ENCODE data around the gene DENND2A. TPM values are rescaled to one million over a fixed set of nuclear protein-coding genes. Genes with fewer than 3 reads are reported as not detected.
"Not testable (repeated sequence)": the region's sequence is repeated elsewhere in the genome, so short reads cannot be mapped to it uniquely, and the experiment has no call there.

Gene DENND2A
- total and polyA plus RNA-seq, 5 experiments from 2014 or later: 0.10 TPM; not detected in 4

DNA sequence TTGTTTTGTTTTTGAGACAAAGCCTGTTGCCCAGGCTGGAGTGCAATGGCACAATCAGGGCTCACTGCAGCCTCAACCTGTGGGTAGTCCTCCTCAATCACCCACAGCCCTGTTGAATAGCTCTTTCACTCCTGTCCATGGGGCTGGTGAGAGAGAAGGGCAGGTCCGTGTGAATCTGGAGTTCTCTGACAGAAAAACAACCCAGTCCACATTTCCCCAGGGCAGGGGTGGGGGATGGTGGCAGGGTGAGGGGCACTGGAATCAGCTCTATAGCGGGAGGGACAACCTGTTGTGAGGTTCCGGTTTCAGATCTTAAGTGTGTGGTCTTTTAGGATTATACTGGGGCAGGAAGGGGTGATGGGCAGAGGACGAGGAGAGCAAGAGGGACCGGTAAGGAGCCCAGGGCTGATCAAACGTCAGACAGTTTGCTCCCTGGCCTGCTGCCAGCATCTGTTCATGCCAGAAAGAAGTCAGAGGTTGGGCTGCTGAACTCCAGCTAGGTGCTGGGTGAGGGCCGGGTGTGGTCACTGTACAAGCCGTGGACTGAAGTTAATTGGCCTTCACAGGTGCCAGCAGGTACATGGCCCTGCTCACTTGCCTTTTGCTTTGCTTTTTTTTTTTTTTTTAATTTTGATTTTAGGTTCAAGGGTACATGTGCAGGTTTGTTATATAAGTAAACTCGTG is 128.2 kb downstream of the DENND2A start:
- Mint-ChIP-seq H3K4me3 (no peak overlapping the region), H3K27me3 (peaks cover 0 to 7% (median 2%) of the 10 kb centered on the region in 5 donors), H3K36me3 (no peaks in the 10 kb centered on the region), H3K27ac (peak overlapping the region in 2 of 10 donors; percentile 74 to 78), H3K9me3 (no peaks in the 10 kb centered on the region), H3K4me1 (peaks cover 0 to 3% (median 0%) of the 10 kb centered on the region in 4 donors)
- ATAC-seq (no peak), DNase-seq (no peak)
- POLR2A ChIA-PET: interaction anchor here (0.7 kb wide), 1 partner anchor 426 kb away, joined by 4 read pairs; no protein-coding TSS in a partner anchor

DNA sequence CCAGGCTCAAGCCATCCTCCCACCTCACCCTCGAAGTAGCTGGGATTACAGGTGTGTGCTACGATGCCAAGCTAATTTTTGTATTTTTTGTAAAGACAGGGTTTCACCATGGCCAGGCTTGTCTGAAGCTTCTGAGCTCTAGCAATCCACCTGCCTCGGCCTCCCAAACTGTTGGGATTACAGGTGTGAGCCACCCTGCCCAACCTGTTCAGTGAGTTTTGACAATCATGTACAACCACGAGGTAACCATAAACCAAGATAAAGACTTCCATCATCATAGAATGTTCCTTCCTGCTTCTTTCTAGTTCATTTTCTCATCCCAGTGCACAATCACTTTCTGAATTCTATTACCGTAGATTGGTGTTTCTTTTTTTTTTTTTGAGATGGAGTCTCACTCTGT is 130.8 kb downstream of the DENND2A start:
- Mint-ChIP-seq H3K36me3 (no peaks in the 10 kb centered on the region), H3K27ac (peak overlapping the region in 2 of 10 donors; percentile 60 to 63), H3K4me3 (no peak overlapping the region), H3K27me3 (no peaks in the 10 kb centered on the region), H3K9me3 (no peaks in the 10 kb centered on the region), H3K4me1 (peaks cover 0 to 3% (median 0%) of the 10 kb centered on the region in 4 donors)
- POLR2A ChIA-PET: no interaction called here
- DNase-seq (no peak), ATAC-seq (no peak)

DNA sequence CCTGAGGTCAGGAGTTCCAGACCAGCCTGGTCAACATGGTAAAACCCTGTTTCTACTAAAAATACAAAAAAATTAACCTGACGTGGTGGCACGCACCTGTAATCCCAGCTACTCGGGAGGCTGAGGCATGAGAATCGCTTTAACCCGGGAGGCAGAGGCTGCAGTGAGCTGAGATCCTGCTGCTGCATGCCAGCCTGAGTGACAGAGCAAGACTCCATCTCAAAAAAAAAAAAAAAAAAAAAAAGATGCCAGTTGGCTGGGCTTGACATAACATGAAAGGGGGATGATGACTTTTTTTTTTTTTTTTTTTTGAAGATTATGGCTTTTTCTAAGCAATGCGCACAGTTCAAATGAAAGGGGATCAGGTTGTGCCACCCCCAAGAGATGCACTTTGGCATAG is 133.1 kb downstream of the DENND2A start:
- H3K4me1 Mint-ChIP-seq, H3K4me3 Mint-ChIP-seq, H3K9me3 Mint-ChIP-seq, H3K36me3 Mint-ChIP-seq, H3K27ac Mint-ChIP-seq, DNase-seq, H3K27me3 Mint-ChIP-seq, ATAC-seq, POLR2A ChIA-PET: not testable (repeated sequence)

DNA sequence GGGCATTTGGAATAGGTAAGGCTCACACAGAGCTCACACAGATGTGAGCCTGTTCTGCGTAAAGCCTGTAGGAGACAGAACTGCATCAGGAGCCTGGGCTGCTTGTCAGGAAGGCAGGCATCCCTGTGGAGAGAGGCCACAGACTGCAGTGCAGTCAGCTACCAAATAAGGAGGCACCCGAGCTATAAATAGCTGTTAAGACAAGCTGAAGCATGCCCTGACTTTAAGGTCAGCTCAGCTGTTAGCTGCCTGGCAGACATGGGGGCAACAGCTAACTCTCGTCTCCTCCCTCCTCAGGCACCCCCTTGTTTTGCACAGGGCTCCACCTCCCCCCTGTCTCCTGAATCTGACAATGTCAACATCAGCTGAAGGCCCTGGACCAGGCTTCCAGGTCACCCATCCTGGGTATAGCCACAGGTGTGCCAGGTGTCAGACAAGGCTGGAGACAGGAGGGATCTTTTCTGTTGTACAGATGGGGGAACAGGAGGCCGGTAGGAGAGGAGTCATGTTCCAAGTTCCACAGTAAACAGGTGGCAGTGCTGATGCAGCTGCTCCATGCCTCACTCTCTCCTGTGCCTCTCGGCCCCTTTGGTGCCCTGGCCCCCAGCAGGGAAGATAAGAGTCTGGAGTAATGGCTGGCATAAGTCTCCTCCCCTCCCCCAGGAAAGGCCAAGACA is 133.7 kb downstream of the DENND2A start:
- DNase-seq (no peak), ATAC-seq (no peak)
- Mint-ChIP-seq H3K9me3 (no peaks in the 10 kb centered on the region), H3K4me1 (no peaks in the 10 kb centered on the region), H3K4me3 (no peak overlapping the region), H3K36me3 (no peaks in the 10 kb centered on the region), H3K27ac (no peak overlapping the region), H3K27me3 (peaks cover 0 to 3% (median 0%) of the 10 kb centered on the region in 5 donors)
- POLR2A ChIA-PET: no interaction called here

DNA sequence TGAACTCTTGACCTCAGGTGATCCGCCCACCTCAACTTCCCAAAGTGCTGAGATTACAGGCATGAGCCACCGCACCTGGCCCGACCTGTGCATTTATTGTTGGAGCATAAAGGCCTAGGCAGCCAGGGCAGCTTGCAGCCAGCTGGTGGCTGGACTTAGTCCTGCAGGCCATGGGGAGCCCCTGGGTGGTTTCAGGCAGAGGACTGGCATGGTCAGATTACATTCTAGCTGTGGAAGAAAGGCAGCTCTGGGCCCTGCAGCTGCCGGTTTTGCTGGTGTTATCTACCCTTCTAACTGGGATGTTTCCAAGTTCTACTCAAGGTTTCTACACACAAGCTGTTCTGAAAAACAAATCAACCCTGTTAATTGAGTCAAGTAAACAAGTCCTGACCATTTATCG is 138.6 kb downstream of the DENND2A start:
- no peaks in the 10 kb centered on the region for H3K36me3 Mint-ChIP-seq
- no peak overlapping the region for H3K4me3 Mint-ChIP-seq
- peaks cover 0 to 3% (median 0%) of the 10 kb centered on the region in 5 donors for H3K27me3 Mint-ChIP-seq
- POLR2A ChIA-PET: interaction anchor here (0.7 kb wide), 1 partner anchor 107 kb away, joined by 3 read pairs; no protein-coding TSS in a partner anchor
- ATAC-seq (no peak), DNase-seq (no peak)
- no peaks in the 10 kb centered on the region for H3K4me1 Mint-ChIP-seq
- H3K27ac Mint-ChIP-seq: no peak overlapping the region
- H3K9me3 Mint-ChIP-seq: no peaks in the 10 kb centered on the region

DNA sequence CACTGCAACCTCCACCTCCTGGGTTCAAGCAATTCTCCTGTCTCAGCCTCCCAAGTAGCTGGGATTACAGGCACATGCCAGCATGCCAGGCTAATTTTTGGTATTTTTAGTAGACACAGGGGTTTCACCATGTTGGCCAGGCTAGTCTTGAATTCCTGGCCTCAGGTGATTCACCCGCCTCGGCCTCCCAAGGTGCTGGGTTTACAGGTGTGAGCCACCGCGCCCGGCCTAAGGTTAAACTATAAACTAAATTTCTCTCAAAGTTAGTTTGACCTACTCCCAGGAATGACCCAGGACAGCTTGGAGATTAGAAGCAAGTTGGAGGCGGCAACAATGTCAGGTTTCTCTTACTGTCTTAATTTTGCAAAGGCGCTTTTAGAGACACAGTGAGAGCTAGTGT is 142.8 kb downstream of the DENND2A start:
- H3K9me3 Mint-ChIP-seq, H3K4me1 Mint-ChIP-seq, H3K27me3 Mint-ChIP-seq, DNase-seq, POLR2A ChIA-PET, ATAC-seq, H3K4me3 Mint-ChIP-seq, H3K36me3 Mint-ChIP-seq: not testable (repeated sequence)
- peak overlapping the region in 1 of 10 donors; percentile 5 for H3K27ac Mint-ChIP-seq

DNA sequence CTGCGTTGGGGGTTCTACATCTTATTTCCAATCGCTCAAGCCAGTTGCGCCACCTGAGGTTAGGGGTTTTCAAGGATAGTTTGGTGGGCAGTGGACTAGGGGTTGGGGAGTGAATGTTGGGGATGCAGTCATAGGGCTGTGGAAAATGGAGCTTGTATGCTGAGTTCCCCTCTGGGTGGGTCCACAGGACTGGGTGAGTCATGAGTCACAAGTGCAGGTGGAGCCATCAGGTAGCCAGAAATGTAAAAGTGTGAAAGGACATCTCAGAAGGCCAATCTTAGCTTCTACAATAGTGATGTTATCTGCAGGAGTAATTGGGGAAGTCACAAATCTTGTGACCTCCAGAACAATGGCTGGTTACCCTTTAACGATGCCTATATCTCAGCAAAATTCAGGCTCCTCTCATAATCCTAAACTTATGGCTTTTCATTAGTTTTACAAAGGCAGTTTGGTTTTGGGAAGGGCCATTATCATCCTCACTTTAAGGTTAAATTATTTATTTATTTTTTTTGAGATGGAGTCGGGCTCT is 143.3 kb downstream of the DENND2A start:
- ATAC-seq (no peak), DNase-seq (no peak)
- no peaks in the 10 kb centered on the region for H3K9me3 Mint-ChIP-seq
- H3K27me3 Mint-ChIP-seq: no peaks in the 10 kb centered on the region
- H3K36me3 Mint-ChIP-seq: no peaks in the 10 kb centered on the region
- POLR2A ChIA-PET: no interaction called here
- H3K27ac Mint-ChIP-seq: no peak overlapping the region
- peaks cover 0 to 3% (median 0%) of the 10 kb centered on the region in 4 donors for H3K4me1 Mint-ChIP-seq
- no peak overlapping the region for H3K4me3 Mint-ChIP-seq

DNA sequence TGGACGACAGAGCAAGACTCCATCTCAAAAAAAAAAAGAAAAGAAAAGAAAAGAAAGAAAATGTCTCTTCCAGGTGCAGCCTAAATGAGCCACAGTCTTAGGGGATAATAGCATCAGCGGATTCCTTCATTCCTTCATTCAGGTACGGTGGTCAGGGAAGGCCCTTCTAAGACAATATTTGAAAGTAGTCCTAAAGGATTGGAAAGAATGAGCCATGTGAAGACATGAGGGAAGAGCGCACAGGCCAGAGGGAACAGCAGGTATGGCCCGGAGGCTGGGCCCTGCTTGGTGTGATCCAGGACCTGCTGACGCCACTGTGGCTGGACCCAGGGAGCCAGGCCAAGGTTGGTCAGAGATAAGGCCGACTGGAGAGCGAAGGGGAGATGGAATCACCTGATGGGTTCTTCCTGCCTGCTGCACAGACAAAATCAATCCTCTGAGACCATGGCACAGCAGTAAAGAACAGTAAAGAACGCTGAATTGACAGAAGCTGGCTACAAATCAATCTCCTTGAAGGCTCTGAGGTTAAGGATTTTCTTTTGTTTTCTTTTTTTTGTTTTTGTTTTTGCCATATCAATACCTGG is 145.0 kb downstream of the DENND2A start:
- Mint-ChIP-seq H3K4me3 (no peak overlapping the region), H3K27me3 (no peaks in the 10 kb centered on the region), H3K9me3 (no peaks in the 10 kb centered on the region), H3K4me1 (peaks cover 0 to 3% (median 0%) of the 10 kb centered on the region in 4 donors), H3K36me3 (no peaks in the 10 kb centered on the region), H3K27ac (no peak overlapping the region)
- DNase-seq (no peak), ATAC-seq (no peak)
- POLR2A ChIA-PET: interaction anchor here (1.0 kb wide), 1 partner anchor 17 kb away, joined by 3 read pairs; no protein-coding TSS in a partner anchor

DNA sequence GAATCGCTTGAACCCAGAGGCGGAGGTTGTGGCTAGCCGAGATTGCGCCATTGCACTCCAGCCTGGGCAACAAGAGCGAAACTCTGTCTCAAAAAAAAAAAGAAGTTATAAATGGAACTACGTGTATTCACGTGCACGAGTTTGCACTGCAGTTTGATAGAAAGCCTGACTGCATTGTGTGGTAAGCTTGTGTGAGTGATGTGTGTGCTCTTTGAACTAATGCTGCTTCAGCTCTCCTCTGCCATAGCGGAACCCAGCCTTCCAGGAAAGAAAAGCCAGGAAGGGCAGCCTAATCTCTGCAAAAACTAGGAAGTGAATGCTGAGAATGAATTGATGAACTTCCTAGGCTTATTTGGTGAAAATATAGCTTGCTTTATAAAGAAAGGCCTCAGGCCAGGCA is 145.7 kb downstream of the DENND2A start:
- Mint-ChIP-seq H3K36me3 (no peaks in the 10 kb centered on the region), H3K4me1 (peaks cover 0 to 3% (median 0%) of the 10 kb centered on the region in 4 donors), H3K4me3 (no peak overlapping the region), H3K27ac (no peak overlapping the region), H3K9me3 (no peaks in the 10 kb centered on the region), H3K27me3 (no peaks in the 10 kb centered on the region)
- no peak for ATAC-seq
- DNase-seq: no peak
- POLR2A ChIA-PET: interaction anchor here (1.0 kb wide), 1 partner anchor 17 kb away, joined by 3 read pairs; no protein-coding TSS in a partner anchor

DNA sequence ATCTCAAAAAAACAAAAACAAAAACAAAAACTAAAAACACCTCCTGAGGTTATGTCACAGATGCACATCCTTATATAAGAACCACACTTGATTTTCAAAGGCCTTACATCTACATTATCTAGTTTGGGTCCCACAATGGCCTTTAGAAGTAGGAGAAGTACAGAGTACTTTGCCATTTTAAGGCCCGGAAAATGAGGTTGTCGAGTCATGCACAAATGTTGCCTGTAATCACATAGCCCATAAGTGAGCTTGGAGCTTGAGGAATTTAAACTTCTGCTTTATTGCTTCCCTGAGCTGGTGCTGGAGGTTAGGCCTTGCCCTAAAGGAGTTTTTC is 151.6 kb downstream of the DENND2A start:
- no peaks in the 10 kb centered on the region for H3K36me3 Mint-ChIP-seq
- POLR2A ChIA-PET: interaction anchor here (2.4 kb wide), 1 partner anchor 12 kb away, joined by 10 read pairs; no protein-coding TSS in a partner anchor

DNA sequence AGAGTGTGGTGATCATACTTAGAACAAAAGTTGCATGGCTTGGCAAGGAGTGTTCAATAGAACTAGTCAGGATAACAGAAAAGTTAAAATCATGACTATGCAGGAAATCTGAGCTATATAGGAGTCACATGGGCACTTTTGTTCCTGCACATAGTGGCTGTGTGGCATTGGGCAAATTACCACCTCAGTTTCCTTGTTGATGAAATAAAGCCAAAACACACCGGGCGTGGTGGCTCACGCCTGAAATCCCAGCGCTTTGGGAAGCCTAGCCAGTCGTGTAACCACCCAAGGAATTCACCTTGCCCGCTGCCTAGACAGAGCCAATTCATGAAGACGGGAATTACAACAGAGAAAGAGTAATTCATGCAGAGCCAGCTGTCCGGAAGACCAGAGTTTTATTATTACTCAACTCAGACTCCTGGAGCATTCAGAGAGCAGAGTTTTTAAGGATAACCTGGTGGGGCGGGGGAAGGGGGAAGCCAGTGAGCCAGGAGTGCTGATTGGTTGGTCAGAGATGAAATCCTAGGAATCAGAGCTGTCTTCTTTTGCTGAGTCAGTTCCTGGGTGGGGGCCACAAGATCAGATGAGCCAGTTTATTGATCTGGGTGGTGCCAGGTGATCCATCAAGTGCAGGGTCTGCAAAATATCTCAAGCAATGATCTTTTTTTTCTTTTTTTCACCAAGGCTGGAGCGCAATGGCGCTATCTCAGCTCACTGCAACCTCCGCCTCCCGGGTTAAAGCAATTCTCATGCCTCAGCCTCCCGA is 154.9 kb downstream of the DENND2A start:
- H3K27me3 Mint-ChIP-seq: no peaks in the 10 kb centered on the region
- DNase-seq (no peak), ATAC-seq (no peak)
- H3K27ac Mint-ChIP-seq: no peak overlapping the region
- no peaks in the 10 kb centered on the region for H3K4me1 Mint-ChIP-seq
- H3K9me3 Mint-ChIP-seq: no peaks in the 10 kb centered on the region
- no peak overlapping the region for H3K4me3 Mint-ChIP-seq
- no peaks in the 10 kb centered on the region for H3K36me3 Mint-ChIP-seq
- POLR2A ChIA-PET: no interaction called here

More for the DNA sequence above, 151.6 kb downstream of the DENND2A start:
- Mint-ChIP-seq H3K4me3 (no peak overlapping the region), H3K4me1 (peaks cover 0 to 3% (median 0%) of the 10 kb centered on the region in 4 donors), H3K27me3 (no peaks in the 10 kb centered on the region), H3K27ac (no peak overlapping the region), H3K9me3 (no peaks in the 10 kb centered on the region)
- ATAC-seq (no peak), DNase-seq (no peak)

DNA sequence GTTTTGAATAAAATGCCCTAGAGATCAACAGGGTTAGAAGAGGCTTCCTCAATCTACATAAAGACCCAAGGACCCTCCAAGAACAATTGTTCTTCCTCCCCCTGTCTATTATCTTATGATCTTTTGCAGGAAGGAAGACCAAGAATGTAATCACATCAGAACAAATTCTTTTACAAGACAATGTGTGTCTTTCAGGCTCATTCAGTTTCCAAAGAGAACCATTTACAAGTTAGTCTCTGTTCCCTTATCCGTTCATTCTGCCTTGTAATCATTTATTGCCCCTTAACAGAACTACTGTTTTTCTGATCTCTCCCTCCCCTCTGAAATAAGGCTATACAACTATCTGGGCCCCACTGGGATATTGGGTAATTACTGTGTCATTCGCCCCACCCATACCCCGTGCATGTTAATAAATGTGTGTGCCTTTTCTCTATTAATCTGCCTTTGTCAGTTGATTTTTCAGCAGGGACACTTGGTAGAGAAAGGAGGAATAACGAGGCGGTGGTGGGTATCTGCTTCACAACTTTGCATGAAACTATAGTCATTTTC is 155.6 kb downstream of the DENND2A start:
- no peak overlapping the region for H3K4me3 Mint-ChIP-seq
- no peak overlapping the region for H3K27ac Mint-ChIP-seq
- no peaks in the 10 kb centered on the region for H3K36me3 Mint-ChIP-seq
- ATAC-seq: no peak
- DNase-seq: no peak
- H3K4me1 Mint-ChIP-seq: no peaks in the 10 kb centered on the region
- no peaks in the 10 kb centered on the region for H3K9me3 Mint-ChIP-seq
- POLR2A ChIA-PET: no interaction called here
- H3K27me3 Mint-ChIP-seq: no peaks in the 10 kb centered on the region

All from naive thymus-derived CD8-positive, alpha-beta T cell (primary cell).